IMR-90 (cell line): ENCODE results near the gene LILRA6. TPM values are rescaled to one million over a fixed set of nuclear protein-coding genes. Genes with fewer than 3 reads are reported as not detected.

Experiments used
- ATAC-seq: fragments of 200-7000 bp; cut with Tn5 transposase; 2 replicates; pipeline ENCODE4 v1.9.1; 2020; ENCODE audit warnings: low read depth, mild to moderate bottlenecking, moderate library complexity
- BruUV-seq: library from RNA; stranded (reverse); fragments of 400-500 nt; replicated peaks from 2 replicates; lab custom pipeline; 2021; lab: Mats Ljungman, UMichigan
- CTCF ChIA-PET: fragments of 300-600 bp; formaldehyde crosslinking; extraction: SDS; loops from one replicate; lab custom pipeline; 2021; ENCODE audit warnings: antibody characterized with exemption; lab: Yijun Ruan, JAX
- POLR2A ChIA-PET: fragments of 300-600 bp; sonication (Branson Sonifier 250); formaldehyde crosslinking; loops from one replicate; lab custom pipeline; 2022; ENCODE audit warnings: antibody characterized with exemption; ENCODE audit not compliant: unreplicated experiment; lab: Charles Lee
- DNase-seq: peaks from one replicate; pipeline ENCODE4 v3.0.0; 2013
- H2AFZ ChIP-seq: replicated peaks from 2 replicates; pipeline ENCODE3; 2013; ENCODE audit warnings: low read length, mild to moderate bottlenecking; ENCODE audit not compliant: poor library complexity
- H2AK5ac ChIP-seq: 2 replicates; pipeline ENCODE4 v1.6.1; 2013; ENCODE audit warnings: low read depth, low read length, inconsistent platforms
- H2AK9ac ChIP-seq: replicated peaks from 2 replicates; pipeline ENCODE3; 2013; ENCODE audit warnings: mild to moderate bottlenecking, low read depth, low read length, moderate library complexity; ENCODE audit not compliant: poor library complexity
- H2BK120ac ChIP-seq: 2 replicates; pipeline ENCODE4 v1.6.1; 2013; ENCODE audit warnings: low read depth, low read length, inconsistent platforms
- H2BK15ac ChIP-seq: 3 replicates; pipeline ENCODE4 v1.6.1; 2013; ENCODE audit warnings: low read depth, low read length, inconsistent platforms
- H2BK20ac ChIP-seq: 2 replicates; pipeline ENCODE4 v1.6.1; 2013; ENCODE audit warnings: low read depth, mild to moderate bottlenecking, inconsistent platforms, low read length, moderate library complexity
- H2BK5ac ChIP-seq: 2 replicates; pipeline ENCODE4 v1.6.1; 2013; ENCODE audit warnings: mild to moderate bottlenecking, low read depth, low read length, inconsistent platforms; ENCODE audit not compliant: poor library complexity, severe bottlenecking
- H3K14ac ChIP-seq: replicated peaks from 2 replicates; pipeline ENCODE4 v1.6.1; 2013; ENCODE audit warnings: low read depth, low read length, inconsistent platforms
- H3K18ac ChIP-seq: 2 replicates; pipeline ENCODE4 v1.6.1; 2013; ENCODE audit warnings: low read depth, low read length, control low read depth
- H3K23ac ChIP-seq: 2 replicates; pipeline ENCODE4 v1.6.1; 2013; ENCODE audit warnings: low read depth, low read length, inconsistent platforms
- H3K27ac ChIP-seq: 2 replicates; pipeline ENCODE4 v1.5.1; 2013; ENCODE audit warnings: mild to moderate bottlenecking, control low read depth, low read length; ENCODE audit not compliant: insufficient read depth
- H3K27me3 ChIP-seq: 2 replicates; pipeline ENCODE4 v1.6.1; 2013; ENCODE audit warnings: low read length; ENCODE audit not compliant: control insufficient read depth, insufficient read depth
- H3K36me3 ChIP-seq: 2 replicates; pipeline ENCODE4 v1.6.1; 2013; ENCODE audit warnings: low read length, mixed read lengths; ENCODE audit not compliant: control insufficient read depth, insufficient read depth
- H3K4ac ChIP-seq: 2 replicates; pipeline ENCODE4 v1.6.1; 2013; ENCODE audit warnings: low read depth, low read length, inconsistent platforms
- H3K4me1 ChIP-seq: 2 replicates; pipeline ENCODE4 v1.6.1; 2013; ENCODE audit warnings: low read length, mixed read lengths; ENCODE audit not compliant: control insufficient read depth, insufficient read depth
- H3K4me2 ChIP-seq: 2 replicates; pipeline ENCODE4 v1.6.1; 2013; ENCODE audit warnings: low read depth, mild to moderate bottlenecking, control low read depth, low read length, moderate library complexity
- H3K4me3 ChIP-seq: 2 replicates; pipeline ENCODE4 v1.5.1; 2013; ENCODE audit warnings: low read depth, mild to moderate bottlenecking, control low read depth, low read length, moderate library complexity; ENCODE audit not compliant: insufficient read depth
- H3K56ac ChIP-seq: 2 replicates; pipeline ENCODE4 v1.6.1; 2013; ENCODE audit warnings: low read length, inconsistent platforms; ENCODE audit not compliant: insufficient read depth; ENCODE audit errors: extremely low read depth
- H3K79me1 ChIP-seq, 2 experiments: 2 replicates each; pipeline ENCODE4 v1.6.1; 2013; ENCODE audit warnings: low read length in 2 of 2, inconsistent platforms in 1 of 2, low read depth in 1 of 2
- H3K9ac ChIP-seq: 2 replicates; pipeline ENCODE4 v1.6.1; 2013; ENCODE audit warnings: low read depth, low read length, control low read depth
- H3K9me1 ChIP-seq: 2 replicates; pipeline ENCODE4 v1.6.1; 2013; ENCODE audit warnings: low read length, inconsistent platforms; ENCODE audit not compliant: insufficient read depth
- H3K9me3 ChIP-seq: 2 replicates; pipeline ENCODE4 v1.6.1; 2013; ENCODE audit warnings: low read length; ENCODE audit not compliant: control insufficient read depth, insufficient read depth
- H4K20me1 ChIP-seq: 2 replicates; pipeline ENCODE4 v1.6.1; 2013; ENCODE audit warnings: low read length, inconsistent platforms; ENCODE audit not compliant: insufficient read depth
- H4K5ac ChIP-seq: 2 replicates; pipeline ENCODE4 v1.6.1; 2013; ENCODE audit warnings: mild to moderate bottlenecking, low read depth, low read length, control low read depth
- H4K8ac ChIP-seq, 2 experiments: 2 replicates each; pipeline ENCODE4 v1.6.1; 2013; ENCODE audit warnings: low read depth in 2 of 2, low read length in 2 of 2, control low read depth in 1 of 2, inconsistent platforms in 1 of 2
- H4K91ac ChIP-seq: 2 replicates; pipeline ENCODE4 v1.6.1; 2013; ENCODE audit warnings: low read depth, low read length, inconsistent platforms; ENCODE audit not compliant: insufficient read depth
- BHLHE40 ChIP-seq: fragments of 150-350 bp; IDR thresholded peaks from 2 replicates; pipeline ENCODE4 v1.6.1; 2016; ENCODE audit warnings: mild to moderate bottlenecking, low read depth, low read length
- CEBPB ChIP-seq: IDR thresholded peaks from 2 replicates; pipeline ENCODE4 v1.6.1; 2012; ENCODE audit warnings: low read depth, low read length, improper control_type of control experiment
- CHD1 ChIP-seq: IDR thresholded peaks from 2 replicates; pipeline ENCODE4 v1.6.1; 2012; ENCODE audit warnings: low read depth, low read length, improper control_type of control experiment
- FOS ChIP-seq: fragments of 150-350 bp; IDR thresholded peaks from 2 replicates; pipeline ENCODE4 v1.6.1; 2016; ENCODE audit warnings: low read depth, low read length
- MAFK ChIP-seq: IDR thresholded peaks from 2 replicates; pipeline ENCODE4 v1.6.1; 2012; ENCODE audit warnings: low read depth, low read length, improper control_type of control experiment
- MAZ ChIP-seq: IDR thresholded peaks from 2 replicates; pipeline ENCODE4 v1.6.1; 2012; ENCODE audit warnings: low read depth, mild to moderate bottlenecking, low read length, improper control_type of control experiment, moderate library complexity, borderline replicate concordance
- MXI1 ChIP-seq: IDR thresholded peaks from 2 replicates; pipeline ENCODE4 v1.6.1; 2012; ENCODE audit warnings: low read depth, mild to moderate bottlenecking, low read length, moderate library complexity, borderline replicate concordance
- NFE2L2 ChIP-seq: fragments of 150-350 bp; IDR thresholded peaks from 2 replicates; pipeline ENCODE4 v1.6.1; 2016; ENCODE audit warnings: low read depth, mild to moderate bottlenecking, low read length
- POLR2A ChIP-seq: IDR thresholded peaks from 2 replicates; pipeline ENCODE4 v1.6.1; 2012; ENCODE audit warnings: mild to moderate bottlenecking, low read depth, low read length
- RAD21 ChIP-seq: IDR thresholded peaks from 2 replicates; pipeline ENCODE4 v1.6.1; 2012; ENCODE audit warnings: low read length, improper control_type of control experiment
- RCOR1 ChIP-seq: IDR thresholded peaks from 2 replicates; pipeline ENCODE4 v1.6.1; 2012; ENCODE audit warnings: mild to moderate bottlenecking, low read length, improper control_type of control experiment; ENCODE audit not compliant: insufficient replicate concordance
- RFX5 ChIP-seq: IDR thresholded peaks from 2 replicates; pipeline ENCODE4 v1.8.0; 2012; ENCODE audit warnings: low read depth, mild to moderate bottlenecking, low read length, moderate library complexity
- SMC3 ChIP-seq: fragments of 150-350 bp; IDR thresholded peaks from 2 replicates; pipeline ENCODE4 v1.6.1; 2016; ENCODE audit warnings: low read depth, mild to moderate bottlenecking, antibody characterized with exemption, low read length, moderate library complexity
- WGBS, 2 experiments: methylation state at CpG; one replicate each; pipeline versions ENCODE4 v1.1.5 to v1.1.7; 2013; ENCODE audit warnings: missing lambda C conversion rate in 2 of 2; ENCODE audit not compliant: insufficient read length in 1 of 2; ENCODE audit errors: extremely low coverage in 2 of 2; 5-methylcytosine and 5-hydroxymethylcytosine counted together
- dilution Hi-C: fragments of 300-500 bp; cut with HindIII; formaldehyde crosslinking; loops from one replicate; pipeline ENCODE4 v1.14.3; 2018; ENCODE audit warnings: low sequenced_read_pairs; ENCODE audit not compliant: unreplicated experiment
- in situ Hi-C: fragments of 300-500 bp; cut with MboI; formaldehyde crosslinking; loops from 3 replicates; pipeline ENCODE4 v1.14.3; 2019; ENCODE audit warnings: low sequenced_read_pairs, inconsistent platforms, mixed read lengths
- intact Hi-C: fragments of 100-400 bp; cut with micrococcal nuclease; formaldehyde crosslinking; loops from 2 replicates; pipeline ENCODE4 v1.10.0; 2022
- polyA plus RNA-seq, 3 experiments: library from polyadenylated mRNA; depleted of rRNA; stranded (reverse); fragments of >200 nt; gene quantifications; 2 replicates each; pipeline ENCODE4 v1.2.3, GENCODE V29; 2012; ENCODE audit warnings: low replicate concordance in 1 of 3
- total RNA-seq: library from RNA; depleted of rRNA; stranded (reverse); fragments of >200 nt; gene quantifications from 2 replicates; pipeline ENCODE4 v1.2.3, GENCODE V29; 2012
- TF ChIP-seq, protein P1 (sequence below): conservative IDR thresholded peaks from 2 replicates; pipeline ENCODE4 v1.5.1; 2012; ENCODE audit warnings: mild to moderate bottlenecking, low read depth, low read length, improper control_type of control experiment
- TF ChIP-seq, protein P2 (sequence below): fragments of 150-350 bp; IDR thresholded peaks from 2 replicates; pipeline ENCODE4 v1.6.1; 2016; ENCODE audit warnings: low read depth, mild to moderate bottlenecking, low read length, moderate library complexity, borderline replicate concordance
- TF ChIP-seq, protein P3 (sequence below): fragments of 150-350 bp; IDR thresholded peaks from 2 replicates; pipeline ENCODE4 v1.6.1; 2017; ENCODE audit warnings: mild to moderate bottlenecking, antibody characterized with exemption, low read length, low read depth

Gene LILRA6
- total and polyA plus RNA-seq, 2 of the 4 experiments (the other 2 are of a cell fraction), result not detected

DNA sequence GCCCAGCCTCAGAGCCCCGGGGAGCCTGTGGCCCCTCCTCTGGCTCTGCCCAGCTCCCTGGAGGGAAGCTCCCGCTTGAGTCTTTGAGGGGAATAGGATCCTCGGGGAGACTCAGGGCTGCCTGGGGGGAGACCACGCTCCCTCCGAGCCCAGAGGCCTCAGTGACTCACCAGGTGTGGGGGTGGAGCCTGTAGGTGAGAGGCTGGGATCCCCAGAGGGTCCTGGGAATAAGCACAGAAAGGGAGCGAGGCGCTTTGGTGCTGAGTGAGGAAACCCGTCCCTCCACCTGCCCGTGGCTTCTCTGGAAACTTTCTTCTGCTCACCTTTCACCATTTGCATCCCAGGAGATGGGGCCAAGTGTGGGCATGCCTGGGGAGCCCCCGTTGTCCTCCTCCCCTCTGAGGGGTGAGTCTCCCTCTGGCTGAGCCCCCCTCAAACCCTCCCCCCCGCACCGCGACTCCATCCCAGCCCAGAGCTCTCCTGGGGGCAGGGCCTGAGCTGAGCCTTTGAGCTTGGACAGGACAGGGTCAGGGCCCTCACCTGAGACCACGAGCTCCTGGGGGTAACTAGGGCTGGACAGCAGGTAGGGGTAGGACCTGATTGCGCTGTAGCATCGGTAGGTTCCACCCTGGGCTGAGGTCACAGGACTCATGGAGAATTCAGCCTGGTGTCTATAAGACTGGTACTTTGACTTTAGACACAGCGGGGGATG lies 11.8 kb upstream of the LILRA6 start:
- Histone ChIP-seq H2AK9ac (no peak overlapping the region), H3K14ac (no peak overlapping the region), H3K79me1 (no peaks in the 10 kb centered on the region), H3K4ac (no peak overlapping the region), H3K9me3 (no peaks in the 10 kb centered on the region), H3K23ac (no peak overlapping the region), H3K56ac (no peak overlapping the region), H3K27me3 (peaks cover 18% of the 10 kb centered on the region), H4K91ac (no peak overlapping the region), H3K4me2 (no peak overlapping the region), H3K9ac (no peak overlapping the region), H2BK15ac (no peak overlapping the region), H3K27ac (no peak overlapping the region), H2BK20ac (no peak overlapping the region), H3K4me3 (no peak overlapping the region), H3K18ac (no peak overlapping the region), H2BK120ac (no peak overlapping the region), H4K20me1 (no peaks in the 10 kb centered on the region), H3K9me1 (no peaks in the 10 kb centered on the region), H3K4me1 (no peaks in the 10 kb centered on the region), H4K5ac (no peak overlapping the region), H3K36me3 (no peaks in the 10 kb centered on the region), H2BK5ac (no peak overlapping the region), H2AK5ac (no peak overlapping the region), H4K8ac (no peak overlapping the region), H2AFZ (no peak overlapping the region)
- intact Hi-C loops, result no loop called here
- POLR2A ChIA-PET, result no interaction called here
- TF ChIP-seq, protein P1, sequence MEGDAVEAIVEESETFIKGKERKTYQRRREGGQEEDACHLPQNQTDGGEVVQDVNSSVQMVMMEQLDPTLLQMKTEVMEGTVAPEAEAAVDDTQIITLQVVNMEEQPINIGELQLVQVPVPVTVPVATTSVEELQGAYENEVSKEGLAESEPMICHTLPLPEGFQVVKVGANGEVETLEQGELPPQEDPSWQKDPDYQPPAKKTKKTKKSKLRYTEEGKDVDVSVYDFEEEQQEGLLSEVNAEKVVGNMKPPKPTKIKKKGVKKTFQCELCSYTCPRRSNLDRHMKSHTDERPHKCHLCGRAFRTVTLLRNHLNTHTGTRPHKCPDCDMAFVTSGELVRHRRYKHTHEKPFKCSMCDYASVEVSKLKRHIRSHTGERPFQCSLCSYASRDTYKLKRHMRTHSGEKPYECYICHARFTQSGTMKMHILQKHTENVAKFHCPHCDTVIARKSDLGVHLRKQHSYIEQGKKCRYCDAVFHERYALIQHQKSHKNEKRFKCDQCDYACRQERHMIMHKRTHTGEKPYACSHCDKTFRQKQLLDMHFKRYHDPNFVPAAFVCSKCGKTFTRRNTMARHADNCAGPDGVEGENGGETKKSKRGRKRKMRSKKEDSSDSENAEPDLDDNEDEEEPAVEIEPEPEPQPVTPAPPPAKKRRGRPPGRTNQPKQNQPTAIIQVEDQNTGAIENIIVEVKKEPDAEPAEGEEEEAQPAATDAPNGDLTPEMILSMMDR, result no peak
- TF ChIP-seq RFX5 (no peak), MXI1 (no peak), CEBPB (no peak), SMC3 (no peak), POLR2A (no peak), FOS (no peak), NFE2L2 (no peak), RAD21 (no peak), BHLHE40 (no peak), RCOR1 (no peak), MAFK (no peak), CHD1 (no peak), MAZ (no peak)
- TF ChIP-seq, protein P2, sequence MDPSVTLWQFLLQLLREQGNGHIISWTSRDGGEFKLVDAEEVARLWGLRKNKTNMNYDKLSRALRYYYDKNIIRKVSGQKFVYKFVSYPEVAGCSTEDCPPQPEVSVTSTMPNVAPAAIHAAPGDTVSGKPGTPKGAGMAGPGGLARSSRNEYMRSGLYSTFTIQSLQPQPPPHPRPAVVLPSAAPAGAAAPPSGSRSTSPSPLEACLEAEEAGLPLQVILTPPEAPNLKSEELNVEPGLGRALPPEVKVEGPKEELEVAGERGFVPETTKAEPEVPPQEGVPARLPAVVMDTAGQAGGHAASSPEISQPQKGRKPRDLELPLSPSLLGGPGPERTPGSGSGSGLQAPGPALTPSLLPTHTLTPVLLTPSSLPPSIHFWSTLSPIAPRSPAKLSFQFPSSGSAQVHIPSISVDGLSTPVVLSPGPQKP, result no peak
- TF ChIP-seq, protein P3, sequence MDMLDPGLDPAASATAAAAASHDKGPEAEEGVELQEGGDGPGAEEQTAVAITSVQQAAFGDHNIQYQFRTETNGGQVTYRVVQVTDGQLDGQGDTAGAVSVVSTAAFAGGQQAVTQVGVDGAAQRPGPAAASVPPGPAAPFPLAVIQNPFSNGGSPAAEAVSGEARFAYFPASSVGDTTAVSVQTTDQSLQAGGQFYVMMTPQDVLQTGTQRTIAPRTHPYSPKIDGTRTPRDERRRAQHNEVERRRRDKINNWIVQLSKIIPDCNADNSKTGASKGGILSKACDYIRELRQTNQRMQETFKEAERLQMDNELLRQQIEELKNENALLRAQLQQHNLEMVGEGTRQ, result no peak
- CTCF ChIA-PET, result no interaction called here
- 100% methylated on average over 1 of the region's 17 CpGs; no CpG with 5 or more reads in 1 of the 2 experiments for WGBS, 2 experiments
- BruUV-seq, result no TSS peak
- dilution Hi-C loops, result no loop called here
- ATAC-seq (no peak), DNase-seq (no peak)
- in situ Hi-C loops, result no loop called here
